Caco-2 (cell line): ENCODE results near the gene C20orf204. TPM values are rescaled to one million over a fixed set of nuclear protein-coding genes. Genes with fewer than 3 reads are reported as not detected.
A peak's percentile ranks its signal among the peaks of the same experiment; 100 is the strongest.

Experiments
- BruUV-seq: library from RNA; stranded (reverse); fragments of 400-500 nt; replicated peaks from 2 replicates; lab custom pipeline; 2021; lab: Mats Ljungman, UMichigan
- CTCF ChIA-PET: fragments of 300-600 bp; sonication (Branson Sonifier 250); formaldehyde crosslinking; loops from one replicate; lab custom pipeline; 2022; ENCODE audit warnings: antibody characterized with exemption; lab: Charles Lee
- POLR2A ChIA-PET: fragments of 300-600 bp; sonication (Branson Sonifier 250); formaldehyde crosslinking; loops from one replicate; lab custom pipeline; 2022; ENCODE audit warnings: antibody characterized with exemption; lab: Charles Lee
- DNase-seq, 2 experiments: peaks; one replicate each; pipeline versions ENCODE4 v3.0.0 to v3.0.0-alpha.2; 2020 to 2022
- H3K27me3 ChIP-seq: replicated peaks from 2 replicates; pipeline ENCODE4 v1.6.0; 2011; ENCODE audit warnings: low read length; ENCODE audit not compliant: control insufficient read depth, insufficient read depth
- H3K36me3 ChIP-seq: 2 replicates; pipeline ENCODE4 v1.5.1; 2011; ENCODE audit warnings: low read length; ENCODE audit not compliant: control insufficient read depth, insufficient read depth
- H3K4me1 ChIP-seq: fragments of 250-450 bp; sonication (Bioruptor Pico); 2 replicates; pipeline ENCODE4 v1.5.1; 2020; ENCODE audit warnings: mild to moderate bottlenecking
- H3K4me3 ChIP-seq: 2 replicates; pipeline ENCODE4 v1.5.1; 2011; ENCODE audit warnings: low read depth, mild to moderate bottlenecking, control low read depth, low read length
- H3K9me3 ChIP-seq: fragments of 250-450 bp; sonication (Bioruptor Pico); 2 replicates; pipeline ENCODE4 v1.5.1; 2020; ENCODE audit warnings: mild to moderate bottlenecking, moderate library complexity
- H3K27ac Mint-ChIP-seq: one replicate; pipeline ENCODE4 v1.8.0; 2022; ENCODE audit warnings: mixed read lengths; ENCODE audit not compliant: unreplicated experiment
- H3K27me3 Mint-ChIP-seq: one replicate; pipeline ENCODE4 v1.8.0; 2022; ENCODE audit warnings: mixed read lengths; ENCODE audit not compliant: insufficient read depth, unreplicated experiment
- H3K36me3 Mint-ChIP-seq: one replicate; pipeline ENCODE4 v1.8.0; 2022; ENCODE audit warnings: mild to moderate bottlenecking, mixed read lengths; ENCODE audit not compliant: insufficient read depth, unreplicated experiment
- H3K4me1 Mint-ChIP-seq: one replicate; pipeline ENCODE4 v1.8.0; 2022; ENCODE audit warnings: low read depth, mixed read lengths; ENCODE audit not compliant: unreplicated experiment
- H3K4me3 Mint-ChIP-seq: one replicate; pipeline ENCODE4 v1.8.0; 2022; ENCODE audit warnings: mild to moderate bottlenecking, moderate library complexity, mixed read lengths; ENCODE audit not compliant: unreplicated experiment
- H3K9me3 Mint-ChIP-seq: one replicate; pipeline ENCODE4 v1.8.0; 2022; ENCODE audit warnings: mixed read lengths; ENCODE audit not compliant: unreplicated experiment
- CTCF ChIP-seq, 2 experiments: fragments of 200-600 bp in 1 of 2; IDR thresholded peaks; 1 replicate in 1 of 2; 2 replicates in 1 of 2; pipeline versions ENCODE4 v1.5.1 to v1.8.0; 2011 to 2022; ENCODE audit warnings: antibody characterized with exemption in 1 of 2, control low read depth in 1 of 2, inconsistent platforms in 1 of 2, low read depth in 1 of 2, low read length in 1 of 2, mild to moderate bottlenecking in 1 of 2, moderate library complexity in 1 of 2; ENCODE audit not compliant: insufficient read depth in 1 of 2, severe bottlenecking in 1 of 2, unreplicated experiment in 1 of 2
- intact Hi-C: fragments of 100-400 bp; cut with micrococcal nuclease; formaldehyde crosslinking; loops from one replicate; pipeline ENCODE4 v1.10.0; 2022; ENCODE audit not compliant: unreplicated experiment
- total RNA-seq: library from RNA; stranded (reverse); gene quantifications from 2 replicates; pipeline ENCODE4 v1.2.3, GENCODE V29; 2022

Gene C20orf204
- total RNA-seq, 1 experiment from 2014 or later: 3.2 TPM

GRCh38 chr20:64069614-64070243 lies 33.7 kb downstream of the C20orf204 start:
- Mint-ChIP-seq H3K4me1 (peaks cover 12% of the 10 kb centered on the region), H3K9me3 (no peaks in the 10 kb centered on the region), H3K36me3 (peaks cover 17% of the 10 kb centered on the region), H3K4me3 (no peak overlapping the region), H3K27ac (no peak overlapping the region), H3K27me3 (no peaks in the 10 kb centered on the region)
- CTCF ChIA-PET: interaction anchor here (0.7 to 2.1 kb wide), 4 partner anchors 10 to 65 kb away, joined by 3 to 10 read pairs (median 5); partner anchors contain the start of genes LKAAEAR1, OPRL1 and RGS19
- Histone ChIP-seq H3K36me3 (no peaks in the 10 kb centered on the region), H3K27me3 (no peaks in the 10 kb centered on the region), H3K4me1 (no peaks in the 10 kb centered on the region), H3K4me3 (no peak overlapping the region), H3K9me3 (no peaks in the 10 kb centered on the region)
- DNase-seq: peak; percentile 84 to 88
- BruUV-seq: no TSS peak
- TF ChIP-seq CTCF (IDR thresholded peaks at IDR 0.05; ENCODE audit: insufficient read depth in 1 of 2, low read depth in 1 of 2, low read length in 1 of 2, severe bottlenecking in 1 of 2, unreplicated experiment in 1 of 2): peak; percentile 99
- intact Hi-C loops: loop anchor here (1.0 to 10.0 kb wide), 3 partner anchors 30 to 175 kb away; partner anchors contain the start of gene DNAJC5
- POLR2A ChIA-PET: no interaction called here

- BruUV-seq: no TSS peak
- Mint-ChIP-seq H3K36me3 (peaks cover 17% of the 10 kb centered on the region), H3K9me3 (no peaks in the 10 kb centered on the region), H3K4me3 (no peak overlapping the region), H3K4me1 (peaks cover 7% of the 10 kb centered on the region), H3K27me3 (no peaks in the 10 kb centered on the region), H3K27ac (no peak overlapping the region)
- intact Hi-C loops: no loop called here
- H3K4me3 ChIP-seq: no peak overlapping the region
- POLR2A ChIA-PET: no interaction called here
- no peaks in the 10 kb centered on the region for H3K36me3 ChIP-seq
- no peak for DNase-seq
- CTCF ChIA-PET: interaction anchor here (0.7 to 2.1 kb wide), 5 partner anchors 8 to 66 kb away, joined by 3 to 10 read pairs (median 5); partner anchors contain the start of genes LKAAEAR1, OPRL1, RGS19 and TCEA2
- TF ChIP-seq CTCF (IDR thresholded peaks at IDR 0.05; ENCODE audit: insufficient read depth in 1 of 2, low read depth in 1 of 2, low read length in 1 of 2, severe bottlenecking in 1 of 2, unreplicated experiment in 1 of 2): no peak
- H3K27me3 ChIP-seq: no peaks in the 10 kb centered on the region
- H3K9me3 ChIP-seq: no peaks in the 10 kb centered on the region
- H3K4me1 ChIP-seq: no peaks in the 10 kb centered on the region
Measured at GRCh38 chr20:64070244-64070993, 34.4 kb downstream of the C20orf204 start.
